HCT116 (cell line): Measurements from ENCODE around the gene JAM3. TPM values are rescaled to one million over a fixed set of nuclear protein-coding genes. Genes with fewer than 3 reads are reported as not detected.

ENCODE experiments used
- ATAC-seq: fragments of 200-7000 bp; cut with Tn5 transposase; 2 replicates; pipeline ENCODE4 v1.9.1; 2020; ENCODE audit warnings: mild to moderate bottlenecking, moderate library complexity
- BruUV-seq: library from RNA; stranded (reverse); fragments of 400-500 nt; replicated peaks from 2 replicates; lab custom pipeline; 2021; lab: Mats Ljungman, UMichigan
- CTCF ChIA-PET: fragments of 300-600 bp; sonication (Branson Sonifier 250); formaldehyde crosslinking; loops from one replicate; lab custom pipeline; 2021; ENCODE audit warnings: antibody characterized with exemption; lab: Charles Lee
- POLR2A ChIA-PET: fragments of 300-600, 350-600 bp; sonication (Branson Sonifier 250); formaldehyde crosslinking; loops from one replicate; lab custom pipeline; 2021; ENCODE audit warnings: antibody characterized with exemption; lab: Charles Lee
- RAD21 ChIA-PET, 2 experiments: fragments of 300-600 bp; sonication (Branson Sonifier 250); formaldehyde crosslinking; loops; one replicate each; lab custom pipeline; 2023; ENCODE audit warnings: low total read pairs in 2 of 2; ENCODE audit not compliant: uncharacterized antibody in 2 of 2, unreplicated experiment in 2 of 2, low non-redundant PET in 1 of 2; lab: Charles Lee
- DNase-seq: peaks from one replicate; pipeline ENCODE4 v3.0.0-alpha.2; 2010; ENCODE audit warnings: low read depth, low spot score
- H2AFZ ChIP-seq: fragments of 200-600 bp; shearing (Covaris generic), sonication (generic); 2 replicates; pipeline ENCODE4 v1.6.1; 2017; ENCODE audit warnings: low read depth, mixed run types, mixed read lengths, antibody characterized with exemption, low read length; ENCODE audit not compliant: poor library complexity, severe bottlenecking
- H3K27ac ChIP-seq: 2 replicates; pipeline ENCODE4 v1.5.1; 2012; ENCODE audit warnings: low read depth, low read length
- H3K27me3 ChIP-seq: fragments of 200-600 bp; sonication (generic); 2 replicates; pipeline ENCODE4 v1.6.1; 2016; ENCODE audit warnings: mixed run types, low read length, mixed read lengths; ENCODE audit not compliant: insufficient read depth
- H3K36me3 ChIP-seq, 2 experiments: fragments of 200-500 bp in 1 of 2; fragments of 200-600 bp in 1 of 2; sonication (Bioruptor generic) in 1 of 2; sonication (generic) in 1 of 2; 2 replicates each; pipeline versions ENCODE4 v1.5.1 to v1.6.1; 2014 to 2016; ENCODE audit warnings: low read length in 2 of 2, inconsistent platforms in 1 of 2, mixed read lengths in 1 of 2, mixed run types in 1 of 2; ENCODE audit not compliant: insufficient read depth in 2 of 2, control insufficient read depth in 1 of 2
- H3K4me1 ChIP-seq, 2 experiments: fragments of 200-600 bp in 1 of 2; sonication (generic) in 1 of 2; 2 replicates each; pipeline versions ENCODE4 v1.5.1 to v1.6.1; 2012 to 2017; ENCODE audit warnings: low read length in 2 of 2, inconsistent platforms in 1 of 2, mild to moderate bottlenecking in 1 of 2, mixed read lengths in 1 of 2, mixed run types in 1 of 2, moderate library complexity in 1 of 2; ENCODE audit not compliant: insufficient read depth in 2 of 2, control insufficient read depth in 1 of 2
- H3K4me2 ChIP-seq: fragments of 200-600 bp; sonication (generic); 2 replicates; pipeline ENCODE4 v1.6.1; 2017; ENCODE audit warnings: mixed run types, low read length, mixed read lengths
- H3K4me3 ChIP-seq, 2 experiments: fragments of 200-600 bp in 1 of 2; sonication (generic) in 1 of 2; replicated peaks in 1 of 2; 2 replicates each; pipeline ENCODE4 v1.5.1; 2011 to 2016; ENCODE audit warnings: low read length in 2 of 2, control low read depth in 1 of 2, low read depth in 1 of 2, mild to moderate bottlenecking in 1 of 2, mixed read lengths in 1 of 2, mixed run types in 1 of 2
- H3K79me2 ChIP-seq: fragments of 200-600 bp; sonication (generic); 2 replicates; pipeline ENCODE4 v1.6.1; 2017; ENCODE audit warnings: mild to moderate bottlenecking, mixed run types, low read length, moderate library complexity, mixed read lengths; ENCODE audit not compliant: insufficient read depth
- H3K9ac ChIP-seq: fragments of 200-600 bp; sonication (generic); 2 replicates; pipeline ENCODE4 v1.6.1; 2016; ENCODE audit warnings: low read length, mixed read lengths
- H3K9me2 ChIP-seq: fragments of 200-600 bp; sonication (generic), shearing (Covaris generic); 2 replicates; pipeline ENCODE4 v1.6.1; 2017; ENCODE audit warnings: mixed run types, mild to moderate bottlenecking, moderate library complexity; ENCODE audit not compliant: insufficient read depth
- H3K9me3 ChIP-seq, 2 experiments: fragments of 200-500 bp in 1 of 2; fragments of 200-600 bp in 1 of 2; sonication (Bioruptor generic) in 1 of 2; sonication (generic) in 1 of 2; 2 replicates each; pipeline ENCODE4 v1.6.1; 2014 to 2017; ENCODE audit warnings: low read length in 2 of 2, mixed read lengths in 2 of 2, inconsistent platforms in 1 of 2, low read depth in 1 of 2, mild to moderate bottlenecking in 1 of 2, mixed run types in 1 of 2, moderate library complexity in 1 of 2; ENCODE audit not compliant: control insufficient read depth in 1 of 2, insufficient read depth in 1 of 2
- H4K20me1 ChIP-seq: fragments of 200-600 bp; sonication (generic), shearing (Covaris generic); 2 replicates; pipeline ENCODE4 v1.6.1; 2017; ENCODE audit warnings: mixed run types, mild to moderate bottlenecking, moderate library complexity; ENCODE audit not compliant: insufficient read depth
- ATF3 ChIP-seq: IDR thresholded peaks from 2 replicates; pipeline ENCODE4 v1.6.1; 2012
- CBX3 ChIP-seq: IDR thresholded peaks from 2 replicates; pipeline ENCODE4 v1.6.1; 2012; ENCODE audit warnings: low read depth
- CEBPB ChIP-seq: IDR thresholded peaks from 2 replicates; pipeline ENCODE4 v1.6.1; 2012; ENCODE audit warnings: low read depth
- EGR1 ChIP-seq: IDR thresholded peaks from 2 replicates; pipeline ENCODE4 v1.6.1; 2012; ENCODE audit warnings: low read depth
- ELF1 ChIP-seq: IDR thresholded peaks from 2 replicates; pipeline ENCODE4 v1.6.1; 2012; ENCODE audit warnings: low read depth, borderline replicate concordance
- EZH2 ChIP-seq: fragments of 200-600 bp; sonication (generic); IDR thresholded peaks from 2 replicates; pipeline ENCODE4 v1.6.1; 2017; ENCODE audit warnings: antibody characterized with exemption, mixed run types
- FOSL1 ChIP-seq: IDR thresholded peaks from 2 replicates; pipeline ENCODE4 v1.6.1; 2012; ENCODE audit warnings: low read depth
- JUND ChIP-seq: IDR thresholded peaks from 2 replicates; pipeline ENCODE4 v1.6.1; 2012
- MAX ChIP-seq: IDR thresholded peaks from 2 replicates; pipeline ENCODE4 v1.6.1; 2012
- POLR2A ChIP-seq: IDR thresholded peaks from 2 replicates; pipeline ENCODE4 v1.7.0; 2011; ENCODE audit warnings: borderline replicate concordance; ENCODE audit not compliant: insufficient read depth, insufficient read length; ENCODE audit errors: extremely low read depth
- RAD21 ChIP-seq: IDR thresholded peaks from 2 replicates; pipeline ENCODE4 v1.6.1; 2012; ENCODE audit warnings: low read depth, mild to moderate bottlenecking
- SIN3A ChIP-seq: IDR thresholded peaks from 2 replicates; pipeline ENCODE4 v1.6.1; 2012; ENCODE audit warnings: low read depth
- SP1 ChIP-seq: IDR thresholded peaks from 2 replicates; pipeline ENCODE4 v1.6.1; 2012; ENCODE audit warnings: low read depth
- TCF7L2 ChIP-seq: IDR thresholded peaks from 2 replicates; pipeline ENCODE4 v1.7.0; 2011; ENCODE audit warnings: borderline replicate concordance, inconsistent platforms; ENCODE audit not compliant: insufficient read depth, insufficient read length; ENCODE audit errors: extremely low read depth
- ZBTB33 ChIP-seq: IDR thresholded peaks from 2 replicates; pipeline ENCODE4 v1.6.1; 2011; ENCODE audit warnings: mild to moderate bottlenecking, low read length, moderate library complexity; ENCODE audit not compliant: insufficient replicate concordance; ENCODE audit errors: extremely low read depth
- intact Hi-C: fragments of 100-400 bp; cut with micrococcal nuclease; formaldehyde crosslinking; loops from 2 replicates; pipeline ENCODE4 v1.10.0; 2022
- total RNA-seq: library from RNA; stranded (reverse); gene quantifications from one replicate; pipeline ENCODE4 v1.2.1, GENCODE V29; 2021; ENCODE audit not compliant: unreplicated experiment

The JAM3 gene
- total RNA-seq, 1 experiment from 2014 or later: 0.25 TPM

- ATAC-seq (peak; percentile 26; the same call in 1 of the 2 replicates), DNase-seq (no peak)
- no peaks in the 10 kb centered on the region for H4K20me1 ChIP-seq
- ChIA-PET RAD21 (no interaction called here), POLR2A (no interaction called here), CTCF (interaction anchor here (1.0 kb wide), 1 partner anchor 120 kb away, joined by 3 read pairs; no protein-coding TSS in a partner anchor)
- no peaks in the 10 kb centered on the region for H3K9me2 ChIP-seq
- intact Hi-C loops: no loop called here
- TF ChIP-seq TCF7L2: no peak
- no peak for TF ChIP-seq EGR1
- no peak for TF ChIP-seq ATF3
- H3K4me3 ChIP-seq: no peak overlapping the region
- H3K9me3 ChIP-seq: no peaks in the 10 kb centered on the region
- no peak overlapping the region; the same call in 1 of the 2 replicates for H3K4me2 ChIP-seq
- H3K27me3 ChIP-seq: 0 out of 2 replicates have a peak, but pooled peaks cover 7% of the 10 kb centered on the region
- H2AFZ ChIP-seq: peak overlapping the region; percentile 74
- H3K4me1 ChIP-seq: peaks cover 0 to 8% of the 10 kb centered on the region in 2 experiments; a peak in 1 of 4 replicates
- H3K36me3 ChIP-seq: no peaks in the 10 kb centered on the region
- H3K27ac ChIP-seq: no peak overlapping the region
- H3K9ac ChIP-seq: no peak overlapping the region
- no peaks in the 10 kb centered on the region for H3K79me2 ChIP-seq
- no TSS peak for BruUV-seq
Observed at GRCh38 chr11:134047586-134047999, 21.3 kb upstream of the JAM3 start.

GRCh38 chr11:134048028-134048427, 20.8 kb upstream of the JAM3 start:
- no peak overlapping the region for H3K27ac ChIP-seq
- H3K9ac ChIP-seq: no peak overlapping the region
- no peak for ATAC-seq
- no peak overlapping the region; the same call in 1 of the 2 replicates for H3K4me2 ChIP-seq
- H3K79me2 ChIP-seq: no peaks in the 10 kb centered on the region
- intact Hi-C loops: no loop called here
- H3K27me3 ChIP-seq: 0 out of 2 replicates have a peak, but pooled peaks cover 7% of the 10 kb centered on the region
- no peaks in the 10 kb centered on the region for H3K9me3 ChIP-seq
- no peak for DNase-seq
- no peaks in the 10 kb centered on the region for H4K20me1 ChIP-seq
- ChIA-PET CTCF (interaction anchor here (0.8 to 1.0 kb wide), 3 partner anchors 50 to 120 kb away, joined by 3 to 4 read pairs (median 4); no protein-coding TSS in a partner anchor), RAD21 (no interaction called here), POLR2A (no interaction called here)
- no TSS peak for BruUV-seq
- peak overlapping the region; percentile 74 for H2AFZ ChIP-seq
- no peak overlapping the region for H3K4me3 ChIP-seq
- H3K36me3 ChIP-seq: no peaks in the 10 kb centered on the region
- H3K4me1 ChIP-seq: peaks cover 0 to 8% of the 10 kb centered on the region in 2 experiments; a peak in 1 of 4 replicates
- H3K9me2 ChIP-seq: no peaks in the 10 kb centered on the region
- TF ChIP-seq JUND (no peak), EZH2 (no peak), MAX (no peak), TCF7L2 (no peak), CEBPB (no peak), EGR1 (no peak), ELF1 (no peak), ZBTB33 (no peak), SIN3A (no peak), FOSL1 (no peak), CBX3 (no peak), POLR2A (no peak), ATF3 (no peak), SP1 (no peak), RAD21 (no peak)
